RCC 7860 (cell line): ENCODE results near the gene EN2.
"Not testable (repeated sequence)": the region's sequence is repeated elsewhere in the genome, so short reads cannot be mapped to it uniquely, and the experiment has no call there.

Experiments used
- DNase-seq: peaks from one replicate; pipeline ENCODE4 v3.0.0-alpha.2; 2015; ENCODE audit warnings: low spot score
- FAIRE-seq: peaks from 2 replicates; lab custom pipeline; 2012; peaks lifted over from hg19 to GRCh38; lab: Jason Lieb, UNC

The EN2 gene

DNA sequence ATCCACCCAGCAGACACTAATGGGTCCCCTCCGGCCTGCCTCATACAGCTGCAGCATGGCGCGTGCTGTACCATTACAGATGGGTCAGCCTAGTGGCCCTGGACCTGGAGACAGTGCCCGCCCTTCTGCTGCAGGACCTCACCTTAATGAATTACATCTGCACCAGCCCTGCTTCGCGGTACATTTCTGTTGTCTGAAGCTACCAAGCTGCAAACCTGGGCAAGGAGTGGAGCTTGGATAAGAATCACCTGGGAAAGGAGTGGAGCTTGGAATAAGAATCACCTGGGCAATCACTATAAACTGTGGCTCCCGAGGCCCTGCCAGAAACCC, 33.0 kb upstream of the EN2 start:
- FAIRE-seq, result no peak
- no peak for DNase-seq

DNA sequence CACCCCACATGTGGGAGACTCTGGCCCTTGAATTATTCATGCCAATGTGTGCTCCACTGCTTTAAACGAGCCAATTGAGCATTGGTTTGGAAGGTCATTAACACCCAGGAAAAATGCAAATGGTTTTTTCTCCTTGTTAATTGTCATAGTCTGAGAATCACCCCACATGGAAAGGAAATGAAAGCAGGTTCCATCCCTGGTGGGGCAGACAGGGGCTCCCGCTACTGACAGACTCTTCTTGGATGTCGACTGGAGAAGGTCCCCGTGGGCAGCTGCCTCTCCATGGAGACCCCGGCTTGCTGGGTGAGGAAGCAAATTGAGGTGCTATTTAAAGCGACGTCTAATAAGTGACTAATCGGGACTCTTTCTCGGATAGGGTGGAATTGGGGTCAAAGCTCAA, 32.0 kb upstream of the EN2 start:
- DNase-seq (no peak), FAIRE-seq (no peak)

DNA sequence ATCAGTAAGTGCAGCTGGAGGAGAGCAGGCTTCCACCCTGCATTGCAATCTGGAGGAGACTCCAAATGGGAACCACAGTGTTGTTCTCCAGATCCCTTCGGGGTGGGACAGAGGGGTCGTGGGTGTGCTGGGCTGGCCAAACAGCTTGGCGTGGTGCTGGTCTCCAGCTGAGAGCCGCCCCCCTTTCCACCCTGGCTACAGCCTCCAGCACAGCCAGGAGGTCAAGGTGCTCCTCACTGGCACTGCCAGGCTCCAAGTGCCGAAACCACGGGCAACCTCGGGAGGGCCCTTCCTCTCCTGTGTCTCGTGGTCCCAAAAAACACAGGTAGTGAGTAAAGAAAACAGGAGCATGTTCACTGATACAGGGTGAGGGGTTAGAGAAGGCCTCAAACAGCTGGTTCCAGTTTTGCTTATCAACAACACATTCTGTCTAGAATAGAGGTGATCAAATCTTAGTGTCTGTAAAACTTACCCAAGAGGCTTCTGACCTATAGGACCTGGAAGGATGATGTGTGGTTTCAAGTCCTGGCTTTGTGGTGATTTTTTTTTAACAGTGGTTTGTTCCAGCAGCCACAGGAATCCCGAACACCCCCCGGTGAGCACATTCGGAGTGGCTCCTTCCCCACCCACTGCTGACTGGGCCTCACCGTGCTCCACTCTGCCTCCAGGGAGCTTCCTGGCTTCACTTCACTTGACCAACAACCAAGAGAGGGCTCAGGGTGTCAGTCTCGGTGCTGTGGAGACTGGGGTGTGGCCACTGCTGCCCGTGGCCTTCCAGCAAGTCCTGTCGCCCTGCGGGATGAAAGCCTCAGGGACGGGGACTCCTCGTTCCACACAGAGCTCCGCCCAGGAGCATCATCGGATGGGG, 31.2 kb upstream of the EN2 start:
- DNase-seq (no peak), FAIRE-seq (no peak)

DNA sequence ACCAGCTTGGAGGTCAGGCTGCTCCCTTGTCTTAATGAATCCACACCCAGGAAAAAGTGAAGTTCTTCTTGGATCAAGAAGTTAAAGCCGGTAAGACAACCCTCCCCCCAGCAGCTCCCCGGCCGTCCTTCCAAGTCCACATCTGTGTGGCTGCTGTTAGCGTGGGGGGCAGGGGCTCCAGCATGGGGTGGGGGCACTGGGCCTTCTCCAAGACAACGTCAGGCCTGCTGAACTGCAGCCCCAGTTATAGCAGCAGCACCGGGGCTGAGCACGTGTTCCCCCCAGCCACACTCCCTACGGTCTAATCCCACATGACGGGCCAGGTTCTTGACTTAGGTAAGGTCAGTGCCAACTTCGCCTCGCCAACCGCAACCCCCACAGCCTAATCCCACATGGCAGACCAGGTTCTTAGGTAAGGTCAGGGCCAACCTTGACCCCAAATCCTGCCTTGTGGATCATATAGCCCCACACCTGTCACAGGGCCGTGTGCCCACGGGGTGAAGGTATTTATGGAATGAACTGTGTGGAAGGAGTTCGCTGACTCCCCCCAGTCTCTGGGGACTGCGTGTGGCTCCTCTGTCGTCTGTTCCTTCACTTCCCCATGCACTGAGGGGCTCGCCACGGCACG, 30.4 kb upstream of the EN2 start:
- FAIRE-seq, result no peak

DNA sequence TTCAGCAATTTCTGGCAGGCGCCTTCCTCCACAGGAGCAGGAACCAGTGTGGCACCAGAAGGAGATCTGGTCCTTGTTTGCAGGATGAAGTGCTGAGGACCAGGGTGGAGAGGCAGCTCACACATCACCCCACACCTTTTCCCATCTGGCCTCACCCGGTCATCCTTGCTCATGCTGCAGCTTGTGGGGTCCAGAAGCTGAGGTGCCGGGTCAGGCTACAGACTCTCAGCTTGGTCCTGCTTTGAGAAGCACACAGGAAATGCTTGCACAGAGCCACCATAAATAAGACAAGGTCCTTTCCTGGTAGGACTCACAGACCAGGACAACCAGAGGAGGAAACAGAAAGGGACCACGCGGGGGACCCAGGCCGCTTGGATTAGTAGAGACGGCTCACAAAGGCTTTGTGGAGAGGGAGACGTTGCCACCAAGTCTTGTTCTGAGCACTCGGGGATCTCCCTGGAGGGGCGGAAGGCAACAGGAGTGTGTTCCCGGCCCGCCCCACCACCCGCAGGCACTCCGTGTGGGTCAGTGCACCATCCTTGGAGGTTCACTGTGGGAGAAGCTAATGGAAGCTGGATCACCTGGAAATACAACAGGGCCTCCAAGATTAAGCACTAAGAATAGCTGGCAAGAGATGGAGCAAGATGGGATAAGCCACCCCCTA, 29.6 kb upstream of the EN2 start:
- DNase-seq (no peak), FAIRE-seq (no peak)

More for the DNA sequence above, 30.4 kb upstream of the EN2 start:
- no peak for DNase-seq

DNA sequence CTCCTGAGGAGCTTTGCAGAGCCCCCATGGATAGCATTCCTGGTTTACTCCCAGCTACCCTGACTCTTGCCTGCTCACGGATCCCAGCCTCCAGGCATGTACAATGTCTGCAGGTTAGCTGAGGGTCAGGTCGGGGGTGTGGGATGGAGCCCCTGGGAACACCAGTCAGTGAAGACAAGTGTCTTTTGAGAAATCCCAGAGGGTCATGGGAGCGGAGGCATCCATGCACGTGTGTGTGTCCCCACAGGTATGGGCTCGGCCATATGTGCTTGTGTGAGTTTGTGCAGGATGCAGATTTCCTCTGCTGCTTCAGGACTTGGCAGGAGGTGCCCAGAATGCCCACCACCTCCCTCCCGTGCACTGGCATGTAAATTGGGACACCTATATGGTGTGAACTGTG, 28.3 kb upstream of the EN2 start:
- DNase-seq, result no peak

GRCh38 chr7:155430606-155431005, 27.3 kb upstream of the EN2 start:
- FAIRE-seq (no peak), DNase-seq (no peak)

More for the DNA sequence above, 28.3 kb upstream of the EN2 start:
- no peak for FAIRE-seq

DNA sequence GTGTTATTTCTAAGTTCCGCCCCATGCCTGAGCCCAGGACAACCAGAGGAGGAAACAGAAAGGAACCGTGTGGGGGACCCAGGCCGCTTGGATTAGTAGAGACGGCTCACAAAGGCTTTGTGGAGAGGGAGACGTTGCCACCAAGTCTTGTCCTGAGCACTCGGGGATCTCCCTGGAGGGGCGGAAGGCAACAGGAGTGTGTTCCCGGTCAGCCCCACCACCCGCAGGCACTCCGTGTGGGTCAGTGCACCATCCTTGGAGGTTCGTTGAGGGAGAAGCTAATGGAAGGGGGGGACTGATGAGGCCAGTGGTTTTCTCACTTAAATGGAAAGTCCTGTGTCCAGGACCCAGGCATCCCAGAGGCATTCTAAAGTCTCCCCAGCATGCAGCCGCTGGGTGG, 26.7 kb upstream of the EN2 start:
- no peak for DNase-seq
- FAIRE-seq, result no peak

- no peak for FAIRE-seq
- DNase-seq, result no peak
Observed at GRCh38 chr7:155431711-155432110, 26.2 kb upstream of the EN2 start.

DNA sequence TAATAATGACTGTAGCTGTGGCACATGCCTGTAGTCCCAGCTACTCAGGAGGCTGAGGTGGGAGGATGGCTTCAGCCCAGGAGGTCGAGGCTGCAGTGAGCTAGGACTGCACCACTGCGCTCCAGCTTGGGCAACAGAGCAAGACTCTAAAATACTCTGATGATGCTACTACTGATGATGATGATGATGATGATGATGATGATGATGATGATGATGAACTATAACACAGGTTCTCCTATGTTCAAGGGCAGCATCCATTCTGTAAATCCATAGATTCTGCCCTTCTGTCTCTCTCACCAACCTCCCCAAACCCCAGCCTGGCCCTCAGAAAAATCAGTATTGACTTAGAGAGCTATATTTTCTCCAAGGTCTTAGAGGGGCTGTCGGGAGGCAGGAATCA, 22.8 kb upstream of the EN2 start:
- FAIRE-seq (no peak), DNase-seq (no peak)

- DNase-seq (no peak), FAIRE-seq (no peak)
Observed at GRCh38 chr7:155437836-155438235, 20.1 kb upstream of the EN2 start.

DNA sequence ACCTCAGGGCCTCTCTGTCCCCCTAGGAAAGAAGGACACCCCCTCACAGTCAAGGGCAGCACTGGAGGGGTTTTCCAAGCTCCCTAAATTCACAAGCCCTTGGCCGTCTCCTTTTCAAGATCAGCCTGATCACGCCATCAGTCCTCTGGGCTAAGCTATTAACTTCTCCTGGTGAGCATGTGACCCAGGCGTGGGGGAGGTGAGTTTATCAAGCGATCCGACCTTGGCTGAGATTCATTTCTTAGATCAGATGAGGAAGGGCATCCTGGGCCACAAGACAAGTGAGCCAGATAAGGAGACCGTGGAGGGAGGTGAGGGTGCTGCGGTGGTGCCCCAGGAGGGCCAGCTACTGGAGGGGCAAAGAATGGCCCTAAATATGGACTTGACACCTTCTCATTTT, 19.2 kb upstream of the EN2 start:
- no peak for DNase-seq
- no peak for FAIRE-seq

DNA sequence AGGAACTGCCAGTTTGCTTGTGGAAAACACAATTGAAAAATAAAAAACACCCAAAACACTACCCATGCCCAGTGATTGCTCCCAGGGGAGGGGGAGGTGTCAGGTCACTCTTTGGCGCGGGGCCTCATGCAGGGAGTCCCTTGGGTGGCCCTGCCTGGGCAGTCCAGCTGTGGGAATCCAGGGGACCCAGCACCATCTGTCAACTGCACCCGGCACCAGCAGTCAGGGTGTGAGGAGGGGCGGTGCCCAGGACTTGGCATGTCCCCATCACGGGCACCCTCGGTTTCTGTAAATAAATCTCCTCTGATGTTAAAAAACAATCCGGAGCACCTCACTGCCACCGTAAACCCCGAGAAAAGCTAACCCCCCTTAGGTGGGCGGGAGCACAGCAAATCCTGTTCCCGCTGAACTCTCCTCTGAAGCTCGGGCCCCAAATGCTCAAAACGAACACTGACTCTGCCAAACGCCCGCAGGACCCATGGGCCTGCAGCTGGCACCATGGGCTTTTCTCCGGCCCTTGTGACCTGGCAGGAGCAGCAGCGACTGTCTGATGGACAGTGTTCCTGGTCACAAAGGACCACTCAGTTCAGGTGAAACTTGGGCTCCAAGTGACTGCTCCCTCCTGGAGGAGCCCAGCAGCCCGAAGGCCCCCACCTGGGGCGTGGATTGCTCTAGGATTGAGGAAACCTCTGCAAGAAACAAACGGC, 18.5 kb upstream of the EN2 start:
- FAIRE-seq (no peak), DNase-seq (no peak)

DNA sequence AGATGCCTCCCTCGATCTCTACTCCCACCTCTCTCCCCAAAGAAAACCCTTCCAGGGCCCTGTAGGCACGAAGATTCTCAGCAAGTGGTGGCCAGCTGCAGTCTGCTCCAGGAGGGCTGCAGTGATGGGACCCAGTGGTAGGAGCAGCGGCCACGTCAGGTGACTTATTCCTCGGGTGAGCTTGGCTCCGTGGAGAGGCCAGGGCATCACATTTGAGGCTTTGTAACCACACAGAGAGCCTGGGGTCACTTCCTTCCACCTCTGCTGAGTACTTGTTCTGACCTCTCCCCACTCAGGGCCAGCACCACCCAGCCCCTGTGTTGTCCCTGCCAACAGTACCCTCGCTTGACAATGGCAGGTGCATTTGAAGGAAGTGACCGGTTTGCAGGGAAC, 17.9 kb upstream of the EN2 start:
- no peak for DNase-seq
- no peak for FAIRE-seq

DNA sequence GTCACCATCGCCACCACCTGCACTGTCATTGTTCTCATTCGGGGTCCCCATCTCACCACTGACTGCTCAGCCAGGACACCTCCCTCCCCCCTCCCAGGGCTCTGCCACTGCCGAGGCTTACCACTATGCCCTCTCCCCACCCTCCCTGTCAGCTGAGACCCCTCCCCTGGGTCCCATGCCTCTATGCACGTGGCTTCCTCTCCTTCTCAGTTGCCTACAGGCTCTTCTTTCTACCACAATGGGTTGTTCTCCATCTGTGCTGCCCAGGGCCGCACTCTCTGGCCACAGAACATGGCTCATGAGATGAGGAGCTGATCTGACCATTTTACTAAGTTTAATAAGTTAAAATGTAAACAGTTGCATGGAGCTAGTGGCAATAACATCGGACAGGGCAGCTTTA, 16.1 kb upstream of the EN2 start:
- FAIRE-seq, result no peak
- no peak for DNase-seq

- FAIRE-seq (no peak), DNase-seq (no peak)
Observed at GRCh38 chr7:155444746-155445145, 13.2 kb upstream of the EN2 start.

- DNase-seq, FAIRE-seq: not testable (repeated sequence)
Observed at GRCh38 chr7:155445606-155446005, 12.3 kb upstream of the EN2 start.

GRCh38 chr7:155447603-155448002, 10.3 kb upstream of the EN2 start:
- no peak for FAIRE-seq
- no peak for DNase-seq

GRCh38 chr7:155448632-155449007, 9.3 kb upstream of the EN2 start:
- no peak for DNase-seq
- FAIRE-seq, result no peak

- no peak for DNase-seq
- FAIRE-seq, result no peak
Observed at GRCh38 chr7:155449008-155449868, 8.7 kb upstream of the EN2 start.
